ENCODE data around the gene MAD1L1. TPM values are rescaled to one million over a fixed set of nuclear protein-coding genes. Genes with fewer than 3 reads are reported as not detected.
A peak's percentile ranks its signal among the peaks of the same experiment; 100 is the strongest.

The MAD1L1 gene
- total RNA-seq, 1 donor from 2014 or later = 16.2 TPM

DNA sequence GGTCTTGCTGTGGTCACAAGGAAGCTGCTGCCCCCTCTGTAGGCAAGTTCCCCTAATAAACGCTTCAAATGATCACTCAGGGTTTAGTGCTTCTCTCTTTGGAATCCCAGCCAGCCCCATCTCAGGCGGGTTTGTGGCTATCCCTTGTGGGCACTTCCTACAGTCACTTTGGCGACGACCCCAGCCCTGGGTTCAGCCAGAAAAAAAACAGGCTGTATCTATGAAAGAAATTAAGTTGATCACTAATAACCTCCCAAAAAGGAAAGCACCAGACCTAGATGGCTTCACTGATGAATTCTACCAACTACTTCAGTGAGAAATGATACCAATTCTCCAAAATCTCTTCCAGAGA, 208.2 kb downstream of the MAD1L1 start:
- Histone ChIP-seq H3K4me1 (peaks cover 10% of the 10 kb centered on the region), H3K36me3 (peaks cover 4% of the 10 kb centered on the region), H3K9me3 (replicated peaks) (peaks cover 46% of the 10 kb centered on the region), H3K27me3 (ENCODE audit: low read depth) (no peaks in the 10 kb centered on the region), H3K27ac (replicated peaks) (no peak overlapping the region), H3K4me3 (no peak overlapping the region)
- intact Hi-C loops (cut with micrococcal nuclease) = no loop called here
- peak; percentile 8 for DNase-seq
- TF ChIP-seq, protein P1, sequence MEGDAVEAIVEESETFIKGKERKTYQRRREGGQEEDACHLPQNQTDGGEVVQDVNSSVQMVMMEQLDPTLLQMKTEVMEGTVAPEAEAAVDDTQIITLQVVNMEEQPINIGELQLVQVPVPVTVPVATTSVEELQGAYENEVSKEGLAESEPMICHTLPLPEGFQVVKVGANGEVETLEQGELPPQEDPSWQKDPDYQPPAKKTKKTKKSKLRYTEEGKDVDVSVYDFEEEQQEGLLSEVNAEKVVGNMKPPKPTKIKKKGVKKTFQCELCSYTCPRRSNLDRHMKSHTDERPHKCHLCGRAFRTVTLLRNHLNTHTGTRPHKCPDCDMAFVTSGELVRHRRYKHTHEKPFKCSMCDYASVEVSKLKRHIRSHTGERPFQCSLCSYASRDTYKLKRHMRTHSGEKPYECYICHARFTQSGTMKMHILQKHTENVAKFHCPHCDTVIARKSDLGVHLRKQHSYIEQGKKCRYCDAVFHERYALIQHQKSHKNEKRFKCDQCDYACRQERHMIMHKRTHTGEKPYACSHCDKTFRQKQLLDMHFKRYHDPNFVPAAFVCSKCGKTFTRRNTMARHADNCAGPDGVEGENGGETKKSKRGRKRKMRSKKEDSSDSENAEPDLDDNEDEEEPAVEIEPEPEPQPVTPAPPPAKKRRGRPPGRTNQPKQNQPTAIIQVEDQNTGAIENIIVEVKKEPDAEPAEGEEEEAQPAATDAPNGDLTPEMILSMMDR (IDR thresholded peaks at IDR 0.05; ENCODE audit: borderline replicate concordance) = no peak

DNA sequence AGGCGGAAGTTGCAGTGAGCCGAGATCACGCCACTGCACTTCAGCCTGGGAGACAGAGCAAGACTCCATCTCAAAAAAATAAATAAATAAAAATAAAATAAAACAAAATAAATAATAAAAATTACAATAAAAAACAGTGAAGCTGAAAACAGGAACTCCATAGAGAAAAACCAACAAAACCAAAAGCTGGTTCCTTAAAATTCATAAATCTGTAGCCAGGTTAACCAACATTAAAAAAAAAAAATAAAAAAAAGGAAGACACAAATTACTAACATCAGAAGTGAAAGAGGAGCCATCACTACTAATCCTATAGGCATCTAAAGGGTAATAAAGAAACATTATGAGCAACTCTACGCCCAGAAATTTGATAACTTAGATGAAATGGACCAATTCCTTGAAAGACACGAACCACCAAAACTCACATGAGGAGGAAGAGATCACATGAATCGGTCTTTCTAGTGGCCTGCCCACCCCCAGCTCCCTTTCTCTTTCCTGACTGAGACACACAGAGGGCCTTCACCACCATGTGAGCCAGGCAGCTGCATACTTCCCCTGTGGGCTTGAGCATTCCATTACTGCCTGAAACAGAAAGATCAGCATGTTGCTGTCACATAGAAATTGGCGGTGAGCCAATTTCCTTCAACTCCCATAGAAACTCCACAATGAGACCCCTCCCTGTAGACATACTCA, 208.7 kb downstream of the MAD1L1 start:
- TF ChIP-seq, protein P1 (IDR thresholded peaks at IDR 0.05; ENCODE audit: borderline replicate concordance) = no peak
- intact Hi-C loops (cut with micrococcal nuclease) = no loop called here
- H3K4me1 ChIP-seq = peaks cover 15% of the 10 kb centered on the region
- peaks cover 4% of the 10 kb centered on the region for H3K36me3 ChIP-seq
- no peak overlapping the region for H3K27ac ChIP-seq (replicated peaks)
- DNase-seq = peak; percentile 11
- no peak overlapping the region for H3K4me3 ChIP-seq
- peaks cover 41% of the 10 kb centered on the region for H3K9me3 ChIP-seq (replicated peaks)
- no peaks in the 10 kb centered on the region for H3K27me3 ChIP-seq (ENCODE audit: low read depth)

DNA sequence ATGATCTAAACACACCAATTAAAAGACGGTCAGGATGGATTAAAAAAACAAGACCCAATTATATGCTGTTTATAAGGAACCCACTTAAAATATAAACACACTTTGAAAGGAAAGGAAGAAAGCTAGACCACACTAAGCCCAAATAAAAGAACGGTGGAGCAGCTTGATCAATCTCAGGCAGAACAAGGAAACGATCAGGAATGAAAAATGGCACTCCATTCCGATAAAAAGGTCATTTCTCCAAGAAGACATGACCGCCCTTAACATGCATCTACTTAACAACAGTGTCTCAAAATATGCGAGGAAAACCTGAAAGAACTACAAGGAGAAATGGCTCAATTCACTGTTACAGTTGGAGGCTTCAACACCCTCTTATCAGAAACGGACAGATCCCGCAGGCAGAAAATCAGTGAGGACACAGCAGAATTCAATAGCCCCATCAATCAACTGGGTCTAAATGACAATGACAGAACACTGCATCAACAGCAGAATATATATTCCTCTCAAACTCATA, 210.0 kb downstream of the MAD1L1 start:
- Histone ChIP-seq H3K27ac (replicated peaks) (no peak overlapping the region), H3K36me3 (no peaks in the 10 kb centered on the region)
- intact Hi-C loops (cut with micrococcal nuclease) = no loop called here

GRCh38 chr7:2022021-2022409, 210.7 kb downstream of the MAD1L1 start:
- peaks cover 25% of the 10 kb centered on the region for H3K9me3 ChIP-seq (replicated peaks)
- intact Hi-C loops (cut with micrococcal nuclease) = no loop called here
- no peak overlapping the region for H3K27ac ChIP-seq (replicated peaks)
- H3K4me3 ChIP-seq = no peak overlapping the region
- H3K36me3 ChIP-seq = no peaks in the 10 kb centered on the region
- no peaks in the 10 kb centered on the region for H3K27me3 ChIP-seq (ENCODE audit: low read depth)
- peak; percentile 7 for DNase-seq
- H3K4me1 ChIP-seq = peaks cover 21% of the 10 kb centered on the region
- TF ChIP-seq, protein P1 (IDR thresholded peaks at IDR 0.05; ENCODE audit: borderline replicate concordance) = no peak

More for the DNA sequence above, 210.0 kb downstream of the MAD1L1 start:
- TF ChIP-seq, protein P1 (IDR thresholded peaks at IDR 0.05; ENCODE audit: borderline replicate concordance) = no peak
- Histone ChIP-seq H3K9me3 (replicated peaks) (peaks cover 28% of the 10 kb centered on the region), H3K4me3 (no peak overlapping the region), H3K4me1 (peaks cover 21% of the 10 kb centered on the region), H3K27me3 (ENCODE audit: low read depth) (no peaks in the 10 kb centered on the region)
- DNase-seq = no peak

DNA sequence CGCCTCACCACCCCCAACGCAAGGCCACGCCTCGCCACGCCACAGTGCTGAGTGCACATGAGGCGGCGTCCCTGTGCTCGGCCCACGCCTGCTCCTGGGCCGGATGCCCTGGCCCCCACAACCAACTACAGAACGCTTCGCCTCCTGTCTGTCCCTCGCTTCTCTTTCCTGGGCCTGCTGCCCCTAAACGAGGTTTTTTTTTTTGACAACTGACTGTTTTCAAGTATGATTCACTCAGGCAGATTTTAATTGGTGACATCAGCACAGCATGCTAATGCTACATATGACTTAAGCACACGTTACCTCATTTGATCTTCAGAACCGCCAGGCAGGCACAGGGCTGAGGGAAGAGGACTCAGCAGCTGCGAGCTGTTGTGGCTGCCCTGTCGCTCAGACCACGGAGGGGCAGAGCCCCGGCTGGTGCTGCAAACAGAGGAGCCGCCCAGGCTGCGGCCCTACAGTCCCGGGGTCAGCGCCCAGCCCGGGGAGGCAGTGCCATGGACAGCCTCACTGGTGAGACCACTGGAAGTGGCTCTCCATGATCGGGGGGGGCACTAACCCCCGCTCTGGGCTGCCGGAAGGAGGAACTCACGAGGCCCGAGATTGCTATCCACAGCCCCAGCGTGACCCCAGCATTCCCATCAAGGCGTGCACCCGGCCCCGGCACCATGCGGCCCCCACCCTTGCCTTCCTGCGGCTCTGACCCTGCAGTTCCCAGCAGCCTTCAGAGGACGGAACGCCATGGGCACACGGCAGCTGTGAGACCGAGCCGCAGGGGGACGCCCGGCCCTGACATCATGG, 212.8 kb downstream of the MAD1L1 start:
- no peaks in the 10 kb centered on the region for H3K36me3 ChIP-seq
- intact Hi-C loops (cut with micrococcal nuclease) = no loop called here
- peaks cover 21% of the 10 kb centered on the region for H3K4me1 ChIP-seq
- peak overlapping the region; percentile 43 for H3K4me3 ChIP-seq
- peak overlapping the region; percentile 78 for H3K27ac ChIP-seq (replicated peaks)
- H3K27me3 ChIP-seq (ENCODE audit: low read depth) = no peaks in the 10 kb centered on the region
- TF ChIP-seq, protein P1 (IDR thresholded peaks at IDR 0.05; ENCODE audit: borderline replicate concordance) = no peak
- H3K9me3 ChIP-seq (replicated peaks) = peaks cover 8% of the 10 kb centered on the region
- DNase-seq = peak; percentile 77

All from left ventricle myocardium inferior (tissue), 1 donor.